BLaER1 (cell line): Measurements from ENCODE around the gene PRKCQ.
"Not testable (repeated sequence)": the region's sequence is repeated elsewhere in the genome, so short reads cannot be mapped to it uniquely, and the experiment has no call there.

Experiments
- H3K27ac ChIP-seq: shearing (Covaris generic); formaldehyde crosslinking; 2 replicates; pipeline ENCODE4 v1.8.1; 2022
- H3K27me3 ChIP-seq: shearing (Covaris generic); formaldehyde crosslinking; 2 replicates; pipeline ENCODE4 v1.8.1; 2022
- H3K36me3 ChIP-seq: shearing (Covaris generic); formaldehyde crosslinking; 2 replicates; pipeline ENCODE4 v1.8.1; 2022
- H3K4me1 ChIP-seq: shearing (Covaris generic); formaldehyde crosslinking; 2 replicates; pipeline ENCODE4 v1.8.1; 2022
- H3K4me2 ChIP-seq: shearing (Covaris generic); formaldehyde crosslinking; 2 replicates; pipeline ENCODE4 v1.8.1; 2022
- H3K4me3 ChIP-seq: shearing (Covaris generic); formaldehyde crosslinking; 2 replicates; pipeline ENCODE4 v1.8.1; 2022
- H3K9ac ChIP-seq: shearing (Covaris generic); formaldehyde crosslinking; 2 replicates; pipeline ENCODE4 v1.8.1; 2022
- H3K9me3 ChIP-seq: shearing (Covaris generic); formaldehyde crosslinking; 2 replicates; pipeline ENCODE4 v1.8.1; 2022
- H4K20me1 ChIP-seq: shearing (Covaris generic); formaldehyde crosslinking; 2 replicates; pipeline ENCODE4 v1.8.1; 2022
- Cebpa-rat ChIP-seq: shearing (Covaris generic); IDR thresholded peaks from 2 replicates; pipeline ENCODE4 v1.8.1; 2022

The PRKCQ gene

DNA sequence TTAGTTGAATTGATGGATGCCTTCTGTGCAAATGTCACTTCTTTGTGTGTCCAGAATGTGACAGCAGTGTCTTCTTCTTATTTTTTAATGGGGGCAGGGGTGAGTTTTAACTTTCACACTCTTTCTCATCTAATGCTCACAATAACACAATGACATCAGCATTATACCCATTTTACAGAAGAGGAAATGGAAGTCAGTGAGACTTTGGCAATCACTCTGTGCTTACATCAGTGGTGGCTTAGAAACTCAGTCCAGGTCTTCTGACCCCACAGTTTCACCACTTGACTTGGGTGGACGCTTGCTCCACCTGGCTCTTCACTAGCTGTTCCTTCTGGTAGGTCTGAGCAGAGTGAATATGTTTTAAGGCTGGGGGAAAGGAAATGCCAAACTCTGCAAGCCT, 124.0 kb downstream of the PRKCQ start:
- TF ChIP-seq Cebpa-rat = no peak
- Histone ChIP-seq H3K27me3 (no peaks in the 10 kb centered on the region), H4K20me1 (no peaks in the 10 kb centered on the region), H3K4me1 (no peaks in the 10 kb centered on the region), H3K4me2 (no peak overlapping the region), H3K27ac (no peak overlapping the region), H3K9me3 (peaks cover 6% of the 10 kb centered on the region), H3K4me3 (no peak overlapping the region), H3K9ac (no peak overlapping the region), H3K36me3 (peaks cover 66% of the 10 kb centered on the region)

DNA sequence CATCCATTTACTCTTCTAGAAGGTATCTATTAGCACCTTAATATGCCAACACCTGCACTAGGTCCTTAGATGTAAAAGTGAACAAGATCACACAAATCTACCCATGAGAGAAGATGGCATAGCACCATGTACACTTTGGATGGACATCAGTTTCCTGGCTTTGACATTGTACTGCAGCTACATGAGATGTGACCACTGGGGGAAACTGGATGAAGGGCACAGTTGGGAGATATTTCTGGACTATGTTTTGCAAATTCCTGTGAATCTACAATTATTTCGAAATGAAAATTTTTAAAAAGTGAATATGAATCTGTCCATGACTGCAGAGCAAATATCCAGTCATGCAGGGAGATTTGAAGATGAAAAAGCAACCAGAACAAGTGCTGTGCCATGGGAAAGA, 124.5 kb downstream of the PRKCQ start:
- Histone ChIP-seq H3K36me3 (peaks cover 63% of the 10 kb centered on the region), H3K27ac (no peak overlapping the region)
- TF ChIP-seq Cebpa-rat = no peak

DNA sequence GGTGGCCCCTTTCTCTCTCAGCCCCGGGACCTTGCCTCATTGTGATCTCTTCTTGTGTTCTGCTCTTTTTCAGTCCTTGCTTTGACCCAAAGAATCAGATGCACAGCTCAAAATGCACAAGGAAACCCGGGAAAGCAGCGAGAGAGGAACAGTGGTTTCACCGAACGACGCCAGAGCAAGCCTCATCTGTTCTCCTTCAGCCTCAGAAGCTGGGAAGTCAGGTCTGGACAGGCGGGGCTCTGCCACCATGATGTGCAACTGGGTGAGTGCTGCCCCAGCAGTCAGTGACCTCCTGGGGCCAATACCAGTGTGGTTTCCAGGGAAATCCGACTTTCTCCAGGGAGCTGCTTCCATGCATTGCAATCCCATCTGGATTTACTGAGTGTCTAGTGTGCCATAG, 133.4 kb downstream of the PRKCQ start:
- Histone ChIP-seq H3K9me3 (no peaks in the 10 kb centered on the region), H3K36me3 (peaks cover 21% of the 10 kb centered on the region; the same call in 1 of the 2 replicates), H3K4me1 (peaks cover 4% of the 10 kb centered on the region; the same call in 1 of the 2 replicates), H4K20me1 (no peaks in the 10 kb centered on the region), H3K4me3 (no peak overlapping the region), H3K9ac (no peak overlapping the region), H3K4me2 (no peak overlapping the region), H3K27me3 (no peaks in the 10 kb centered on the region), H3K27ac (no peak overlapping the region)
- TF ChIP-seq Cebpa-rat = no peak

More for the DNA sequence above, 124.5 kb downstream of the PRKCQ start:
- peaks cover 6% of the 10 kb centered on the region for H3K9me3 ChIP-seq
- no peaks in the 10 kb centered on the region for H3K4me1 ChIP-seq
- no peak overlapping the region for H3K4me3 ChIP-seq
- H3K27me3 ChIP-seq = no peaks in the 10 kb centered on the region
- H4K20me1 ChIP-seq = no peaks in the 10 kb centered on the region
- no peak overlapping the region for H3K4me2 ChIP-seq
- no peak overlapping the region for H3K9ac ChIP-seq

DNA sequence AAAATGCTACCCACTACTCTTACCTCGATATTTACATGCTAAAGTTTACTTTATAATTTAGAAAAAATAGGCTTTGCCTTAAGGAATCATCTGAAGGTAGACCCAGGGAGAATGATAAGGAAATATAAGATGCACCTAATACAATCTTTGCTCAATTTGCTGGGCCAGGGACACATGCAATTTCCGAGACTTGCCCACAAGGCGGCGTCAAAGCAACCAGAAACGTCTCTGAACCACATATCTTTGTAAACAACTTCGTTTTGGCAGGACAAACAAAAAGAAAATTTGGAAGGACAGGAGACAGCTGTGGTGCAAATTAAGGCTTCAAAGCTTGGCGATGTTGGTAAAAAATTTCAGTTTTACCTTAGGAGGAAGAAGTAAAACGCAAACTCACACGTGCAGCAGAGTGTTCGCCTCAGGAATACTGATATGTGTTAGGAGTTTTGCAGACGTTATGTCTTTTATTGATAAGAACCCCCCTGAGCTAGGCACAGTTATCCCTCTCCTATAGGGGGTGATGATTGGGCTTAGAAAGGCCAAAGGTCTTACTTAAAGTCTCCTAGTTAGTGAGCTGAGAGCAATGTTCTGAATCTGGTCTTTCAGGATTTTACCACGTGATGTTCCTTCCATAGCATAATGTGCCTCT, 134.3 kb downstream of the PRKCQ start:
- Histone ChIP-seq H3K4me1 (peaks cover 4% of the 10 kb centered on the region; the same call in 1 of the 2 replicates), H3K9ac (no peak overlapping the region), H3K4me3 (no peak overlapping the region), H3K27ac (no peak overlapping the region), H4K20me1 (no peaks in the 10 kb centered on the region), H3K4me2 (peak overlapping the region; percentile 18; the same call in 1 of the 2 replicates), H3K9me3 (no peaks in the 10 kb centered on the region), H3K27me3 (no peaks in the 10 kb centered on the region), H3K36me3 (peaks cover 30% of the 10 kb centered on the region; the same call in 1 of the 2 replicates)
- TF ChIP-seq Cebpa-rat = no peak

DNA sequence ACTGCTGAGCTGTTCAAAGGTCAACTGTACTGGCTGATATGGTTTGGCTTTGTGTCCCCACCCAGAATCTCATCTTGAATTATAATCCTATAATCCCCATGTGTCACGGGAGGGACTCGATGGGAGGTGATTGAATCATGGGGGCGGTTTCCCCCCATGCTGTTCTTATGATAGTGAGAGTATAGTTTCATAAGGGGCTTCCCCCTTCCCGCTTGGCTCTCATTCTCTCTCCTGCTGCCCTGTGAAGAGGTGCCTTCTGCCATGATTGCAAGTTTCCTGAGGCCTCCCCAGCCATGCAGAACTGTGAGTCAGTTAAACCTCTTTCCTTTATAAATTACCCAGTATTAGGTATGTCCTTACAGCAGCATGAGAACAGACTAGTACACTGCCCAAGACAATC, 140.2 kb downstream of the PRKCQ start:
- not testable (repeated sequence) for H3K9me3 ChIP-seq, H3K4me3 ChIP-seq, H3K9ac ChIP-seq, H3K27ac ChIP-seq, H3K4me2 ChIP-seq, H3K4me1 ChIP-seq, H3K27me3 ChIP-seq, H4K20me1 ChIP-seq
- H3K36me3 ChIP-seq = peaks cover 34% of the 10 kb centered on the region

DNA sequence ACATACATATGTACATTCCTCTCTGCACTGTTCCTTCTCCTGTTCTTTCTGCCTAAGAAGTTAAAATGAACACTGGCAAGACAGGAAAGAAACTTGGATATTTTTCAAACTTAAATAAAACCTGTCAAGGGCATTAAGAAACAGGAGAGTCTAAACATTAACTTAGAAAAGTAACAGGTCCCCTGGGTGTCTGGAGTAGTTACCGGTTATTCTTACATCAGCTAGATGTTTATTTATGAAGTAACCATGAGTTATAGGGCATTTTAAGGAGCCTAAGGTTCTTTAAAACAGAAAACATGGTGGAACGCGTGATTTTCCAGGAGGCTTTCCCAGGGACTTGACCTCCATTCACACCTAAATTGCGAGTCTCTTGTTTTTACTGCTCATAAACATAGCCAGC, 148.2 kb downstream of the PRKCQ start:
- H3K4me2 ChIP-seq = peak overlapping the region; percentile 35; the same call in 1 of the 2 replicates
- TF ChIP-seq Cebpa-rat = no peak
- H3K36me3 ChIP-seq = peaks cover 35% of the 10 kb centered on the region
- no peaks in the 10 kb centered on the region for H4K20me1 ChIP-seq
- H3K9ac ChIP-seq = no peak overlapping the region
- no peak overlapping the region for H3K27ac ChIP-seq
- H3K27me3 ChIP-seq = no peaks in the 10 kb centered on the region
- peaks cover 11% of the 10 kb centered on the region for H3K4me1 ChIP-seq
- no peak overlapping the region for H3K4me3 ChIP-seq
- H3K9me3 ChIP-seq = no peaks in the 10 kb centered on the region

DNA sequence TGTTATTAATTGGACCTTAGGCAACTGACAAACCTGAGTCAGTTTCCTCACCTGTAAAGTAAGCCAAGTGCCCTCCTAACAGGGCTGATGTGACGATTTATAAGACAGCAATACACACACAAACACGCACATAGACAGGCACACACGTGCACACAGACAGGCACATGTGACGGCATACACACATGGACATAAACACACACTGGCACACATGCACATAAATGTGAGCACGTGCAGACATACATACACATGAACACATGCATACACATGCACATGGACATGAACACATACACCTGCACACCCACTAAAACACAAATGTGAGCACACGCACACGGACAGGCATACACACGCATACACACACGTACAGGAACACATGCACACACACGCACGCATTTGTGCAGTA, 148.9 kb downstream of the PRKCQ start:
- no peak for TF ChIP-seq Cebpa-rat
- no peaks in the 10 kb centered on the region for H3K27me3 ChIP-seq
- H3K9me3 ChIP-seq = no peaks in the 10 kb centered on the region
- peaks cover 35% of the 10 kb centered on the region for H3K36me3 ChIP-seq
- no peaks in the 10 kb centered on the region for H4K20me1 ChIP-seq
- no peak overlapping the region for H3K9ac ChIP-seq
- no peak overlapping the region for H3K27ac ChIP-seq
- H3K4me3 ChIP-seq = no peak overlapping the region
- H3K4me1 ChIP-seq = peaks cover 11% of the 10 kb centered on the region
- no peak overlapping the region for H3K4me2 ChIP-seq

DNA sequence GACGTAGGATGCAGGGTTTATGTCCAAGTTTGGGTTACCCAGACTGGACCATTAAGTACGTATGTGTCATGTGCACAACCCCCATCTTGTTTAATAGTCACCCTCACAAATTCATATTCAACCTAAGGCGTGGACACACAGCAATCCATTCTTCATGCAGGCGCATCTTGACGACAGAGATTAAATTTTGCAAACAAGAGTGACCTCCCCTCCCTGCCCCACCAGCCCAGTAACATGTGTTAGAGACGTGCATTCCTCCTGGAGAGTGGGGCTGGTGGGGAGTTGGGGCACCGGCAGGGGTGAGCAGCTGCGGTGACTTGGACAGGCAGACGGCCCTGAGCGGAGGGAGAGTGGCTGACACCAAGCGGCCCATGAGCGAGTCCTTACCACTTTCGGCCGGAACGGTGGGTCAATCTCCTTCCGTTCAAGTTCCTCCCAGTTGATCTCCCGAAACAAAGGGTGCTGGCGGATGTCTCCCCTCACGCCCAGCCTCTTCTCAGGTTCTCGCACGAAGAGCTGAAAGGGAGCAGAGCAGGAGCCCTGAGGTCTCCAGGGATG, 149.6 kb downstream of the PRKCQ start:
- peaks cover 11% of the 10 kb centered on the region for H3K4me1 ChIP-seq
- peaks cover 35% of the 10 kb centered on the region for H3K36me3 ChIP-seq
- no peak overlapping the region for H3K27ac ChIP-seq
- H4K20me1 ChIP-seq = no peaks in the 10 kb centered on the region
- no peak overlapping the region for H3K4me3 ChIP-seq
- no peak for TF ChIP-seq Cebpa-rat
- H3K9me3 ChIP-seq = no peaks in the 10 kb centered on the region
- H3K9ac ChIP-seq = no peak overlapping the region
- H3K4me2 ChIP-seq = no peak overlapping the region
- no peaks in the 10 kb centered on the region for H3K27me3 ChIP-seq

DNA sequence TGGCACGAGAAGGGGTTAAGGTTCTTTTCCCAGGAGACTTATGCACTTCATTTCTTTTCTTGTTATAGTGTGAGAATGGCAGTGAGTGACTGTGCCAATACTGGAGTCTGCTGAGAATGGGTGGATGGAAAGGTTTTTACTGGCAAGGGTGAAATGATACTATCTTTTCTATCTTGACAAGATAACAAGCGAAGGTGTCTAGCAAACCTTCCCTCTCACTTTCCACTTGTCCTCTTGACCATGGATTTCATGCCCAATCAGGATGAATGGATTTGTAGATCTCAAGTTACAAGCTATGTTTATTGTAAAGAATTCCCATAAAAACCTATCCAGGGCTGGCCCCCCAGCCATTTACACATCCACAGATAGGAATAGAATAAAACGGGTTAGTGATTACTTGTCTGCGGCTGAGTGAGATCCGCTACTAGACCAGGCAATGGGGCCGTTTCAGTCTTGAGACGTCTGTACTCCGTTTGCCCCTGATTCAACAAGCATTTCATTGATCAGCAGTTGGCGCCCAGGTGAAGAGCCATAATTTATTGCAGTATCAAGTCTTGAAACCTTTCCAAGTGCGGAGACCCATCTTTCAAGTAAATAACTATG, 152.6 kb downstream of the PRKCQ start:
- Histone ChIP-seq H3K27me3 (no peaks in the 10 kb centered on the region), H3K4me3 (no peak overlapping the region), H3K9me3 (no peaks in the 10 kb centered on the region), H3K9ac (no peak overlapping the region), H3K27ac (no peak overlapping the region), H3K4me2 (no peak overlapping the region), H4K20me1 (no peaks in the 10 kb centered on the region), H3K36me3 (peaks cover 28% of the 10 kb centered on the region), H3K4me1 (peaks cover 7% of the 10 kb centered on the region)
- no peak for TF ChIP-seq Cebpa-rat

DNA sequence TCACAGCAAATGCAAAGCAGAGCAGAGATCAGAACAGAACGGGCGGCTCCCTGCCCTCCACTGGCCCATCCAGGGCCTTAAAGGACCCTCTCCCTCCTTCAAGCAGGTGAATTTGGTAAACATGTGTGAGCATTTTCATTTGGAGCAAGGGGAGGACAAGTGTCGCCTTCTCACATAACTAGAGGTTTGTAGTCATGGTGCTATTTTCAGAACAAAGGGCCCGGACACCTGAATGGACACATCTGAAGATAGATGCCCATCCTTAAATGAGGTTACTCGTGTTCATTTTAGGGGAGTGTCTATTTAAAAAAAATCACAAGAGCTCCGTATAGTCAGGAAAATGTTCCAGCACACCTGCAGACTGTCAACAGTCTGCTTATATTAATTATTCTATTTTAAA, 153.8 kb downstream of the PRKCQ start:
- no peaks in the 10 kb centered on the region for H4K20me1 ChIP-seq
- no peak overlapping the region for H3K4me2 ChIP-seq
- H3K27me3 ChIP-seq = no peaks in the 10 kb centered on the region
- H3K9me3 ChIP-seq = no peaks in the 10 kb centered on the region
- TF ChIP-seq Cebpa-rat = no peak
- no peak overlapping the region for H3K27ac ChIP-seq
- peaks cover 28% of the 10 kb centered on the region for H3K36me3 ChIP-seq
- no peak overlapping the region for H3K9ac ChIP-seq
- no peaks in the 10 kb centered on the region for H3K4me1 ChIP-seq
- H3K4me3 ChIP-seq = no peak overlapping the region
